ENCODE measurements around the gene SPATA1. TPM values are rescaled to one million over a fixed set of nuclear protein-coding genes. Genes with fewer than 3 reads are reported as not detected.

Gene SPATA1
- total RNA-seq, 2 donors from 2014 or later, result 1.3 to 2.7 TPM

- peak overlapping the region; percentile 50 for H3K4me3 ChIP-seq
- DNase-seq, result no peak
- no peak for TF ChIP-seq CTCF (IDR thresholded peaks at IDR 0.05)
- peak overlapping the region; percentile 100 for H3K27ac ChIP-seq
- H3K36me3 ChIP-seq, result no peaks in the 10 kb centered on the region
- no peaks in the 10 kb centered on the region for H3K27me3 ChIP-seq
- no peaks in the 10 kb centered on the region for H3K9me3 ChIP-seq
- intact Hi-C loops (cut with DNase I), result loop anchor here (5.0 kb wide), 1 partner anchor 68 kb away; the partner anchor contains the start of genes GNG5 and SPATA1
- H3K4me1 ChIP-seq, result no peaks in the 10 kb centered on the region
- H3K9ac ChIP-seq (ENCODE audit: low read depth in 2 of 2, low read length in 2 of 2), result no peak overlapping the region
Observed at GRCh38 chr1:84574936-84575335, 68.8 kb downstream of the SPATA1 start.

- Histone ChIP-seq H3K9me3 (no peaks in the 10 kb centered on the region), H3K4me1 (no peaks in the 10 kb centered on the region), H3K27me3 (no peaks in the 10 kb centered on the region), H3K36me3 (no peaks in the 10 kb centered on the region), H3K4me3 (no peak overlapping the region), H3K27ac (no peak overlapping the region), H3K9ac (ENCODE audit: low read depth in 2 of 2, low read length in 2 of 2) (no peak overlapping the region)
- intact Hi-C loops (cut with DNase I), result no loop called here
- no peak for DNase-seq
- TF ChIP-seq CTCF (IDR thresholded peaks at IDR 0.05), result no peak
Observed at GRCh38 chr1:84581648-84582047, 75.5 kb downstream of the SPATA1 start.

DNA sequence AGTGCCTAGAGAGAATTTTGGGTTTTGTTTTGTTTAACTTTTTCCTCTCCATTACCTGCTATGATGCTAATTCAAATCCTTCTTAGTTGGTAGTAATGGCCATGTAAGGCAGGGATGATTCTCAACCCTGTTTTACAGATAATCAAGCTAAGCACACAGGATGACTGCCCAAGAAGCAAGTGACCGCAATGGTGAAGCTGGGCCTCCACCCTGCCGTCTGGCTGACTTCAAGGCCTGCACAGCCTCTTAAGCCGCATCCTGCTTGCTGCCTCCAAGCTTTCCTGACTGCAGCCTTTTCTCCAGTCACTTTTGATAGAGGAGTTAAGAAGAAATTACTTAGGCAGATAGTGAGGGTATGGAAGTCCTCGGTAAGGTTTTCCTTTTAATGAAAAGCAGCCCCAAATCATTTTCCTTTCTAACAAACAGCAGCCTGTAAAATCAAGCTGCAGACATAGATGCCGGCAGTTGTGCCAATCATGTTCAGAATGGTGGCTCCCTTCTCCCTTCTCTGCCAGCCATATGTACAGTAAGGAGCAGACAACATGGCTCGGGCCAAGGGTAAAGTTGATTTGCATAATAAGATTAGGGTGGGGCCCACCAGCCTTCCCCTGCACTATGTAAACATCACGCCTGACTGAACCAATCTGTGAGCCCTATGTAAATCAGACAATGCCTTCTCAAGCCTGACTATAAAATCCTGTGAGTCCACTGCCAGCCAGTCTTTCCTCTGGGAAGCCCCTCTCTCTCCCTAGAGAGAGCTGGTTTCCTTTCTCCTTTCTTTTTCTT is 76.8 kb downstream of the SPATA1 start:
- Histone ChIP-seq H3K27me3 (no peaks in the 10 kb centered on the region), H3K9me3 (no peaks in the 10 kb centered on the region), H3K4me1 (no peaks in the 10 kb centered on the region), H3K4me3 (no peak overlapping the region), H3K36me3 (no peaks in the 10 kb centered on the region), H3K27ac (no peak overlapping the region), H3K9ac (ENCODE audit: low read depth in 2 of 2, low read length in 2 of 2) (no peak overlapping the region)
- TF ChIP-seq CTCF (IDR thresholded peaks at IDR 0.05), result no peak
- intact Hi-C loops (cut with DNase I), result no loop called here
- DNase-seq, result no peak

DNA sequence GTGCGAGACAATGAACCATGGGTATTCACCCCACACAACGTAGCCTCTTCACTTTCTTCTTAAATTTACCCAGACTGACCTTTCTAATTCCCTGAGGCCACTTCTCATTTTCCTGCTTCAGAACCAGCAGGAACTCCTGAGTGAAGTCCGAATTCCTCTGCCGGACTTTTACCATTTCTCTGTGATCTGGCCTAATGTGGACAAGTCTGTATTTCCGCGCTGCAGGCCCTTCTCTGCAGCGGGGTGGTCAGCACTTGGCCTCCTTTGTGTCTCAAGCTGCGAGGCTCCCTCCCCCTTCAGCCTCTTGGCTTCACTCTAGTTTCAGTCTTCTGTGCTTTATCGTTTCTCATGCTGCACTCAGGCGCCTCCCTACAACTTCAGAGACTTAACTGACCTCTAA is 77.5 kb downstream of the SPATA1 start:
- Histone ChIP-seq H3K4me3 (no peak overlapping the region), H3K27ac (no peak overlapping the region), H3K4me1 (no peaks in the 10 kb centered on the region), H3K9ac (ENCODE audit: low read depth in 2 of 2, low read length in 2 of 2) (no peak overlapping the region), H3K9me3 (no peaks in the 10 kb centered on the region), H3K27me3 (no peaks in the 10 kb centered on the region), H3K36me3 (no peaks in the 10 kb centered on the region)
- DNase-seq, result no peak
- intact Hi-C loops (cut with DNase I), result no loop called here
- TF ChIP-seq CTCF (IDR thresholded peaks at IDR 0.05), result no peak

GRCh38 chr1:84584126-84584525 is 77.9 kb downstream of the SPATA1 start:
- no peak for TF ChIP-seq CTCF (IDR thresholded peaks at IDR 0.05)
- H3K27me3 ChIP-seq, result no peaks in the 10 kb centered on the region
- H3K9me3 ChIP-seq, result no peaks in the 10 kb centered on the region
- no peak overlapping the region for H3K27ac ChIP-seq
- no peak for DNase-seq
- H3K9ac ChIP-seq (ENCODE audit: low read depth in 2 of 2, low read length in 2 of 2), result no peak overlapping the region
- intact Hi-C loops (cut with DNase I), result no loop called here
- H3K4me3 ChIP-seq, result no peak overlapping the region
- no peaks in the 10 kb centered on the region for H3K4me1 ChIP-seq
- no peaks in the 10 kb centered on the region for H3K36me3 ChIP-seq
